ENCODE data around the gene AOX1.

DNA sequence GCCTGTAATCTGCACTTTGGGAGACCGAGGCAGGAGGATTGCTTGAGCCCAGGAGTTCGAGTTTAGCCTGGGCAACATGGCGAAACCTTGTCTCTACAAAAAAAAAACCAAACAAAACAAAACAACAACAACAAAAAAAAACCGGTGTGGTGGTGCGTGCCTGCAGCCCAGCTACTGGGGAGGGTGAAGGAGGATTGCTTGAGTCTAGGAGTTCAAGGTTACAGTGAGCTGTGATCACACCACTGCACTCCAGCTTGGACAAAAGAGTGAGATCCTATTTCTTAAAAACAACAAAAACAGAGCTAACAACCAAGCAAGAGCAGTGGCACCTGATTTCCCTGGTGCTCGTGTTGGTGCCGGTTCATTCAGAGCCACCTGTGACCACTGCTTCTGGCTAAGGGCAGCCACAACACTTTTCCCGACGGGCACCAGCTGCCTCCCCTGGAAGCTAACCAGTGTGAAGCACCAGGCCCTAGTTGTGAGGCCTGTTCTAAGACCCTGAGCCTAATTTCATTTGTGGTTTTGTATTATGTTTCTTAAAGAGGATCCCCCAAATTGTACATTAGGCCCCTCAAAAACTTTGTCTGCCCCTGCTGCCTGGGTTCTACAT lies 1.3 kb downstream of the AOX1 start:
- TF ChIP-seq RCOR1 (IDR thresholded peaks at IDR 0.05; ENCODE audit: low read length) (no peak), EZH2phosphoT487 (IDR thresholded peaks at IDR 0.05; ENCODE audit: borderline replicate concordance, low read depth) (no peak), EP300 (IDR thresholded peaks at IDR 0.05; ENCODE audit: borderline replicate concordance in 1 of 2, low read depth in 1 of 2, low read length in 1 of 2) (no peak), FOXM1 (IDR thresholded peaks at IDR 0.05; ENCODE audit: low read depth) (no peak), GABPA (IDR thresholded peaks at IDR 0.05; ENCODE audit: low read depth) (no peak), POLR2AphosphoS5 (IDR thresholded peaks at IDR 0.05; ENCODE audit: low read depth, low read length) (no peak), GATA2 (CRISPR knock-in tag; IDR thresholded peaks at IDR 0.05) (no peak)
- TF ChIP-seq, protein P1, sequence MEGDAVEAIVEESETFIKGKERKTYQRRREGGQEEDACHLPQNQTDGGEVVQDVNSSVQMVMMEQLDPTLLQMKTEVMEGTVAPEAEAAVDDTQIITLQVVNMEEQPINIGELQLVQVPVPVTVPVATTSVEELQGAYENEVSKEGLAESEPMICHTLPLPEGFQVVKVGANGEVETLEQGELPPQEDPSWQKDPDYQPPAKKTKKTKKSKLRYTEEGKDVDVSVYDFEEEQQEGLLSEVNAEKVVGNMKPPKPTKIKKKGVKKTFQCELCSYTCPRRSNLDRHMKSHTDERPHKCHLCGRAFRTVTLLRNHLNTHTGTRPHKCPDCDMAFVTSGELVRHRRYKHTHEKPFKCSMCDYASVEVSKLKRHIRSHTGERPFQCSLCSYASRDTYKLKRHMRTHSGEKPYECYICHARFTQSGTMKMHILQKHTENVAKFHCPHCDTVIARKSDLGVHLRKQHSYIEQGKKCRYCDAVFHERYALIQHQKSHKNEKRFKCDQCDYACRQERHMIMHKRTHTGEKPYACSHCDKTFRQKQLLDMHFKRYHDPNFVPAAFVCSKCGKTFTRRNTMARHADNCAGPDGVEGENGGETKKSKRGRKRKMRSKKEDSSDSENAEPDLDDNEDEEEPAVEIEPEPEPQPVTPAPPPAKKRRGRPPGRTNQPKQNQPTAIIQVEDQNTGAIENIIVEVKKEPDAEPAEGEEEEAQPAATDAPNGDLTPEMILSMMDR (IDR thresholded peaks at IDR 0.05): no peak
- TF ChIP-seq, protein P2, sequence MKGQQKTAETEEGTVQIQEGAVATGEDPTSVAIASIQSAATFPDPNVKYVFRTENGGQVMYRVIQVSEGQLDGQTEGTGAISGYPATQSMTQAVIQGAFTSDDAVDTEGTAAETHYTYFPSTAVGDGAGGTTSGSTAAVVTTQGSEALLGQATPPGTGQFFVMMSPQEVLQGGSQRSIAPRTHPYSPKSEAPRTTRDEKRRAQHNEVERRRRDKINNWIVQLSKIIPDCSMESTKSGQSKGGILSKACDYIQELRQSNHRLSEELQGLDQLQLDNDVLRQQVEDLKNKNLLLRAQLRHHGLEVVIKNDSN (IDR thresholded peaks at IDR 0.05; ENCODE audit: borderline replicate concordance, low read depth): no peak
- TF ChIP-seq, protein P3, sequence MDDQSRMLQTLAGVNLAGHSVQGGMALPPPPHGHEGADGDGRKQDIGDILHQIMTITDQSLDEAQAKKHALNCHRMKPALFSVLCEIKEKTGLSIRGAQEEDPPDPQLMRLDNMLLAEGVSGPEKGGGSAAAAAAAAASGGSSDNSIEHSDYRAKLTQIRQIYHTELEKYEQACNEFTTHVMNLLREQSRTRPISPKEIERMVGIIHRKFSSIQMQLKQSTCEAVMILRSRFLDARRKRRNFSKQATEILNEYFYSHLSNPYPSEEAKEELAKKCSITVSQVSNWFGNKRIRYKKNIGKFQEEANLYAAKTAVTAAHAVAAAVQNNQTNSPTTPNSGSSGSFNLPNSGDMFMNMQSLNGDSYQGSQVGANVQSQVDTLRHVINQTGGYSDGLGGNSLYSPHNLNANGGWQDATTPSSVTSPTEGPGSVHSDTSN (IDR thresholded peaks at IDR 0.05): no peak
